ENCODE data around the gene SRSF8.

Gene SRSF8

GRCh38 chr11:95089620-95090542, 23.2 kb downstream of the SRSF8 start, which contains the start of gene ENDOD1:
Gene ENDOD1, plus strand, starts transcription at chr11:95089846. Its CDS starts 82 bp downstream, at chr11:95089928.
- TF ChIP-seq CTCF (conservative IDR thresholded peaks at IDR 0.05) = peak; percentile 22
- TF ChIP-seq ZFX (IDR thresholded peaks at IDR 0.05) = peak; percentile 48
- peak within 1 kb of the TSS; percentile 99 for H3K27ac ChIP-seq

GRCh38 chr11:95091663-95092180, 25.0 kb downstream of the SRSF8 start:
- TF ChIP-seq CTCF (conservative IDR thresholded peaks at IDR 0.05) (no peak), ZFX (IDR thresholded peaks at IDR 0.05) (no peak)
- peak overlapping the region; percentile 99; the same call in 1 of the 2 replicates for H3K27ac ChIP-seq

GRCh38 chr11:95092549-95093324, 26.0 kb downstream of the SRSF8 start:
- peak; percentile 51 for TF ChIP-seq CTCF (conservative IDR thresholded peaks at IDR 0.05)
- no peak for TF ChIP-seq ZFX (IDR thresholded peaks at IDR 0.05)
- H3K27ac ChIP-seq = peak overlapping the region; percentile 99

GRCh38 chr11:95093548-95093947, 26.8 kb downstream of the SRSF8 start:
- no peak overlapping the region for H3K27ac ChIP-seq
- no peak for TF ChIP-seq CTCF (conservative IDR thresholded peaks at IDR 0.05)
- no peak for TF ChIP-seq ZFX (IDR thresholded peaks at IDR 0.05)

GRCh38 chr11:95095858-95096587, 29.3 kb downstream of the SRSF8 start:
- H3K27ac ChIP-seq = no peak overlapping the region

GRCh38 chr11:95097209-95097608, 30.5 kb downstream of the SRSF8 start:
- TF ChIP-seq CTCF (conservative IDR thresholded peaks at IDR 0.05) = no peak
- no peak for TF ChIP-seq ZFX (IDR thresholded peaks at IDR 0.05)
- no peak overlapping the region for H3K27ac ChIP-seq

More at GRCh38 chr11:95095858-95096587, 29.3 kb downstream of the SRSF8 start:
- TF ChIP-seq CTCF (conservative IDR thresholded peaks at IDR 0.05) (no peak), ZFX (IDR thresholded peaks at IDR 0.05) (no peak)
